D721Med (cell line): ENCODE results near the gene EFHD1.
A peak's percentile ranks its signal among the peaks of the same experiment; 100 is the strongest.

Experiments
- DNase-seq: peaks from one replicate; pipeline ENCODE4 v3.0.0; 2011; ENCODE audit warnings: low spot score; ENCODE audit not compliant: insufficient read length
- FAIRE-seq: peaks from 2 replicates; lab custom pipeline; 2011; peaks lifted over from hg19 to GRCh38; lab: Jason Lieb, UNC
- TF ChIP-seq, protein P1 (sequence below): IDR thresholded peaks from 2 replicates; pipeline ENCODE4 v1.5.1; 2012; ENCODE audit warnings: mild to moderate bottlenecking, control low read depth; ENCODE audit not compliant: insufficient read depth; ENCODE audit errors: missing control alignments

EFHD1 gene, protein sequence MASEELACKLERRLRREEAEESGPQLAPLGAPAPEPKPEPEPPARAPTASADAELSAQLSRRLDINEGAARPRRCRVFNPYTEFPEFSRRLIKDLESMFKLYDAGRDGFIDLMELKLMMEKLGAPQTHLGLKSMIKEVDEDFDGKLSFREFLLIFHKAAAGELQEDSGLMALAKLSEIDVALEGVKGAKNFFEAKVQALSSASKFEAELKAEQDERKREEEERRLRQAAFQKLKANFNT

DNA sequence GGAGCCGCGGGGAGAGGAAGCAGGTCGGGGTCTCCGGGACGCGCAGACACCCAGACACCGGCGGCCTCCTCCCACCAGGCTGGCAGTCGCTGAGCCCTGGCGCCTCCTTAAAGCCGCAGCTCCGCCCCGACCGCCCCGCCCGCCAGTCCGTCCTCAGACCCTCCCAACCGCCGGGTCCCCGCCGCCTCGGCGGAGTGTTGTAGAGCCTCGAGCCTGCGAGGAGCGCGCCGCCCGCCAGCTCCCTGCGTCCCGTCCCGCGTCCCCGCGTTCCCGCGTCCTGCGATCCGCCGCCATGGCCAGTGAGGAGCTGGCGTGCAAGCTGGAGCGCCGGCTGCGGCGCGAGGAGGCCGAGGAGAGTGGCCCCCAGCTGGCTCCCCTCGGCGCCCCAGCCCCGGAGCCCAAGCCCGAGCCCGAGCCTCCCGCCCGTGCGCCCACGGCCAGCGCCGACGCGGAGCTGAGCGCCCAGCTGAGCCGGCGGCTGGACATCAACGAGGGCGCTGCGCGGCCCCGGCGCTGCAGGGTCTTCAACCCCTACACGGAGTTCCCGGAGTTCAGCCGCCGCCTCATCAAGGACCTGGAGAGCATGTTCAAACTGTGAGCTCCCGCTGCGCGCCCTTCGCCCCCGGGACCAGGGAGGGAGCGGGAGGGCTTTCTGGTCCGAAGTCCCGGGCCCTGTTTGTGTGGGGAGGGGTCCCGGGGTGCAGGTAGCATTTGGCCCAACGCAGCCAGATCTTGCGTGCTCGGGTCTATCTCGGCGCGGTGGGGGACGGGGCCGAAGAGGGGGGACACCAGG lies at the start of gene EFHD1:
EFHD1 (plus strand) TSS at position 192 of the 793 bp plus-strand sequence; CDS start at position 293, 101 bp downstream.
- TF ChIP-seq, protein P1, sequence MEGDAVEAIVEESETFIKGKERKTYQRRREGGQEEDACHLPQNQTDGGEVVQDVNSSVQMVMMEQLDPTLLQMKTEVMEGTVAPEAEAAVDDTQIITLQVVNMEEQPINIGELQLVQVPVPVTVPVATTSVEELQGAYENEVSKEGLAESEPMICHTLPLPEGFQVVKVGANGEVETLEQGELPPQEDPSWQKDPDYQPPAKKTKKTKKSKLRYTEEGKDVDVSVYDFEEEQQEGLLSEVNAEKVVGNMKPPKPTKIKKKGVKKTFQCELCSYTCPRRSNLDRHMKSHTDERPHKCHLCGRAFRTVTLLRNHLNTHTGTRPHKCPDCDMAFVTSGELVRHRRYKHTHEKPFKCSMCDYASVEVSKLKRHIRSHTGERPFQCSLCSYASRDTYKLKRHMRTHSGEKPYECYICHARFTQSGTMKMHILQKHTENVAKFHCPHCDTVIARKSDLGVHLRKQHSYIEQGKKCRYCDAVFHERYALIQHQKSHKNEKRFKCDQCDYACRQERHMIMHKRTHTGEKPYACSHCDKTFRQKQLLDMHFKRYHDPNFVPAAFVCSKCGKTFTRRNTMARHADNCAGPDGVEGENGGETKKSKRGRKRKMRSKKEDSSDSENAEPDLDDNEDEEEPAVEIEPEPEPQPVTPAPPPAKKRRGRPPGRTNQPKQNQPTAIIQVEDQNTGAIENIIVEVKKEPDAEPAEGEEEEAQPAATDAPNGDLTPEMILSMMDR: no peak
- no peak for FAIRE-seq
- peak; percentile 71 for DNase-seq

DNA sequence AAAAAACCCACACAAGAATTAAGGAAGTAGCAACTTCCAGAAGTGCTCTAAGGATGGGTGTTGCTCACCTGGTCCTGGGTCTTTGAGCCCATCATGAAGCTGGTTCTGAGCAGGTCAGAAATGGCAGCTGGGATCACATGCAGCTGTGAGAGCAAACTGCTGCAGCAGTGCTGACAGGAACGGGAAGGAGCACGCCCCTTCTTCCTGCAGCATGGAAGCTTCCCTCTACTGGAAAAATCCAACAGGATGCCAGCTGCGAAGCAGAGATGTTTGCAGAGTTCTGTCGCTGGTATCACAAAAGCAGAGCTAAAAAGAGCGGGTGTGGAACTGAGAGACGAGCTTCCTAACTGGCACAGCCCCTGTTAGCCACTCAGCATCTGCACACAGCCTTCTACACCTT lies 49.2 kb upstream of the EFHD1 start:
- FAIRE-seq: no peak
- TF ChIP-seq, protein P1: no peak
- no peak for DNase-seq

DNA sequence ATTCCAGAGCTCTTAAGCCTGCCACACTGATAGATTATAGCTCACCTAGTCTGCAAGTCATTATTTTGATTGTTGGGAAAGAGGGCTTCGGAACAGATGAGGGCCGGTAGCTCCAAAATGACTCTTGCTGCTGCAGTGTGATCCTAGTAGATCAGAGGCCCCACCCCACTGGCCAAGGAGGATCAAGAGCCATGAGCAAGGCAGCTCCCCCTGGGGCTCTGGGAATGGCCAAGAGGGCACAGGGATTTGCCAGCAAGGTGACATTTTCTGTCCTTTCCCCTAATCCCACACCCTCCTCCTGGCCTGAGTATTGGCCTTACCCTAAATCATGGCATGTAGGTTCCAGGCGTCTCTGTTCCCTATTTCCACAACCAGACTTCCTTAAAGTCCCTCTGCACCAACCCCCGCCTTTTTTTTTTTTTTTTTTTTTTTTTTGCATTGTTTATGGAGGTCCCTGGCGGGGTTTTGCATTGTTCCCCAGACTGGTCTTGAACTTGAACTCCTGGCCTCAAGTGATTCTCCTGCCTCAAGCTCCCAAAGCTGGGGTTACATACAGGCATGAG lies 46.4 kb upstream of the EFHD1 start:
- DNase-seq (no peak), FAIRE-seq (no peak)
- TF ChIP-seq, protein P1: no peak

DNA sequence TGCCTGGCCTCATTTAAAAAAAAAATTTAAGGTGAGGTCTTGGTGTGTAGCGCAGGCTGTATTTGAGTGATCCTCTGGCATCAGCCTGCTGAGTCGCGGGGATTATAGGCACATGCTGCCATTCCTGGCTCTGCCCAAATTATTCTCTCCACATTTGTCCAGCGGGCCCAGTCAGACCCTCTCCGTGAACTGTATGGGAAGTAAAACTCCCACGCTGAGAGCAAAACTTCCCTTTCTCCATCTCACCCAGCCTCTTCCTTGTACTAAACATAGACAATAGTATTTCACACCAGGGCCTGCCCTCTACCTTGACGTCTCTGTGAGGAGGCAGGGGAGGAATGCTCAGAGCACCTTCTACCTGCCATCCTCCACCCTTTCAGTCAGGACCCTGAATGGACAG lies 45.9 kb upstream of the EFHD1 start:
- no peak for FAIRE-seq
- no peak for DNase-seq
- TF ChIP-seq, protein P1: no peak

DNA sequence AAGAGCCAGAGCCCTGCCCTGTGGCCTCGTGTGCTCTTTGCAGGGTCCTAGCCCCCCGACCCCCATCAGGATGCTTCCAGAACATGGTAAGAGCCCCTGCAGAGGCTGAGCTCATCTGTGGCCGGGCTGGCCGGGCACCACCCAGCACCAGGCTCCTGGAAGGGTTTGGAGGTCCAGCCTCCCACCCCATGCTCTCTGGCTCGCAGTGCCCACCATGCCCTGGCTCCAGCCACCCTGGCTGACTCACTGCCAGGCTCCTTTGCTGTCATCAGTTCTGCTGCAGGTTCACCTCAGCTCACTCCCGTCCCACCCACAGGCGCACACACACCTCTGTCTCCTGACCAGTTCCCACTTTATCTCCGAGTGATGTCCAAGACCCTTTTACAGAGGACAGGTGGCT lies 45.4 kb upstream of the EFHD1 start:
- TF ChIP-seq, protein P1: no peak
- DNase-seq (no peak), FAIRE-seq (no peak)

DNA sequence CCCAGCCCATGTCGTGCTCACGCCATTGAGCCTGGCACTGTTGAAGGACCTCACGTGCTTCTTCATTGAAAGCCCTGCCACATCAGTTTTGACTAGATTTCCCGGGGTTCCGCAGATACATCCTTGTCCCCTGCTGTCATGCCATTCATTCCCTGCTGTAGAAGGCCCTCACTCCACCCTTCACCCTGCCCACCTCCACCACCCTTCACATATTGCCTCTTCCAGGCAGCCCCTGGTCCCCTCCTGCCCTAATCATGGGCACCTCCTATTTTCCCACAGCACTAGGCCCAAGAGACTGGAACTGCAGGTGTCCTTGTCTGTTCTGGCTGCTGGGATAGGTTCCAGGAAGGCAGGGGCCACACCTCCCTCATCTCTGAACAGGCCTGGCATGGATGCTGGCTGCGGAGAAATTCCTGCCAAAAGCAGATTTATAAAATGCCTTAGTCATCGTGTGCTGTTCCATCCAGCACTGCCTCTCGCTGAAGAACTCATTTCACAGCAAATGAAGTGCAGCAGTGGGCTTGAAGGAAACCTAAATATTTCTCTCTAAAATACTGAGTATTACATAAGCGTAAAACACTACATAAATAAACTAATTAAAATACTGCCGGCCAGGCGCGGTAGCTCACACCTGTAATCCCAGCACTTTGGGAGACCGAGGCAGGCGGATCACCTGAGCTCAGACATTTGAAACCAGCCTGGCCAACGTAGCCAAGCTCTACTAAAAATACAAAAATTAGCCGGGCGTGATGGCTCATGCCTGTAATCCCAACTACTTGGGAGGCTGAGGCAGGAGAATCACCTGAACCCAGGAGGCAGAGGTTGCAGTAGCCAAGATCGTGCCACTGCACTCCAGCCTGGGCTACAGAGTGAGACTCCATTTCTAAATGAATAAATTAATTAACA lies 44.5 kb upstream of the EFHD1 start:
- FAIRE-seq: no peak
- no peak for DNase-seq

More for the DNA sequence above, 44.5 kb upstream of the EFHD1 start:
- TF ChIP-seq, protein P1: no peak
